Epithelial cell of esophagus (primary cell): ENCODE results near the gene MPZL3.

Source experiments
- DNase-seq: peaks from one replicate; pipeline ENCODE4 v3.0.0; 2010; ENCODE audit warnings: low read depth
- H3K4me3 ChIP-seq: 2 replicates; pipeline ENCODE4 v1.5.1; 2011; ENCODE audit warnings: mild to moderate bottlenecking, low read length, control low read depth
- CTCF ChIP-seq: IDR thresholded peaks from 2 replicates; pipeline ENCODE4 v1.5.1; 2011; ENCODE audit warnings: low read depth, mild to moderate bottlenecking, low read length, control low read depth, inconsistent platforms; ENCODE audit not compliant: insufficient read depth; ENCODE audit errors: missing control alignments

The MPZL3 gene

DNA sequence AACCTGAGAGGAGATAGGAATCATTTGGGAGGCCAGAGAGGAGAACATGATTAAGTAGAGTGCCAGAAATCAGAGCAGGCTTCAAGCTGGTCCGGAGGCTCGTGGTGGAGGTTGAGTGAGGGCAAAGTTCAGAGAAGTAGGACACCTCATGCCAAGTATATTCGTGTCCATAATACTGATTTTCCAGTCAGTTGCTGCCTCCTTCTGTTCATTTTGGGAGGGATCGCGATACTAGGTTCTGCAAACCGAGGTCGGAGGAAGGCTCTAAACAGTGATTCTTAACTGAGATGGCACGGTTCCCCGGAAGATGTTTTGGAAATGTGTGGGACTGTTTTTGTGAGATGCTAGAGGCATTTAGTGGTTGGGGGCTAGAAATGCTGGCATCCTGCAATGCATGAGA lies 38.8 kb upstream of the MPZL3 start:
- peak; percentile 64 for TF ChIP-seq CTCF
- H3K4me3 ChIP-seq: no peak overlapping the region
- peak; percentile 79 for DNase-seq

- H3K4me3 ChIP-seq: no peak overlapping the region
- no peak for TF ChIP-seq CTCF
- no peak for DNase-seq
Observed at GRCh38 chr11:118289401-118289800, 37.2 kb upstream of the MPZL3 start.

DNA sequence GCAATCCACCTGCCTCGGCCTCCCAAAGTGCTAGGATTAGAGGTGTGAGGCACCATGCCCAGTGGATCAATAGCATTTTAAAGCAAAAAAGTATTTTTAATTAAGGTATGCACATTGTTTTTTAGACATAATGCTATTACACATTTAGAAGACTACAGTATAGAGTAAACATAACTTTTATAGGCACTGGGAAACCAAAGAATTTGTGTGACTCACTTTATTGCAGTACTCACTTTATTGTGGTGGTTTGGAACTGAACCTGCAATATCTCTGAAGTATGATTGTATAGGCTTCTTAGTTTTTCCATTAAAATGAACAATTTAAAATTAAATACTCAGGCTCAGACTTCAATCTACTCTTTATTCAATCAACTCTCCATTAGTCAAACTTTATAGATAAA lies 34.8 kb upstream of the MPZL3 start:
- DNase-seq: peak; percentile 62
- H3K4me3 ChIP-seq: no peak overlapping the region
- no peak for TF ChIP-seq CTCF

- no peak for DNase-seq
- H3K4me3 ChIP-seq: no peak overlapping the region
- no peak for TF ChIP-seq CTCF
Observed at GRCh38 chr11:118286545-118286944, 34.4 kb upstream of the MPZL3 start.

GRCh38 chr11:118283756-118284350 lies 31.7 kb upstream of the MPZL3 start:
- DNase-seq: no peak
- H3K4me3 ChIP-seq: no peak overlapping the region
- no peak for TF ChIP-seq CTCF

- no peak overlapping the region for H3K4me3 ChIP-seq
- no peak for DNase-seq
- no peak for TF ChIP-seq CTCF
Observed at GRCh38 chr11:118283037-118283636, 31.0 kb upstream of the MPZL3 start.

DNA sequence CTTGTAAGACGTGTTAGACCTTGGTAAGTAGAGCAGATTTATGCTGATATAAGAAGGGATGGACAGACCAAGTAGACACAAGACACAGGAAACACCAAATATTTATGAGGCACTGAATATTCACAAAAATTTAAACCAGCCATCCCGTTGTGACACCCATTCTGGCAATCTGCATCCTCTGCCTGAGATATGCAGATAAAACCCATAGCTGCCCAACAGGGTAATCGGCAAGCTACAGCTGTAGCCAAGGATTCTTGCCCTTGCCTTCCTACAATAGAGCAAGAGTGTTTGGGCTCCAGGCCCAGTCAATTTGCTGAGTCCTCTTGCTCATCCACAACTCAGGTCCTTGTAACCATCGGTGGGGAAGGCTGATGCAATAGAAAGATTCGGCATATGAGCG lies 30.4 kb upstream of the MPZL3 start:
- TF ChIP-seq CTCF: no peak
- DNase-seq: no peak
- no peak overlapping the region for H3K4me3 ChIP-seq
